ENCODE measurements around the gene ARL9. TPM values are rescaled to one million over a fixed set of nuclear protein-coding genes. Genes with fewer than 3 reads are reported as not detected.
A peak's percentile ranks its signal among the peaks of the same experiment; 100 is the strongest.

The ARL9 gene
- total and polyA plus RNA-seq, 9 of the 15 experiments (the other 6 are each of a cell fraction or from before 2014, with no cell fraction given): 0.10 to 0.15 (median 0.11) TPM; not detected in 6

- TF ChIP-seq IRF9 (tag; IDR thresholded peaks at IDR 0.05): no peak
- TF ChIP-seq NCOR1 (IDR thresholded peaks at IDR 0.05): peak; percentile 83
- TF ChIP-seq DEAF1 (CRISPR knock-in tag; IDR thresholded peaks at IDR 0.05): no peak
- TF ChIP-seq SIN3A (IDR thresholded peaks at IDR 0.05; ENCODE audit: borderline replicate concordance in 2 of 2, control insufficient read depth in 1 of 2, low read depth in 2 of 2, low read length in 2 of 2): no peak
- peak; percentile 86 for TF ChIP-seq TEAD4 (IDR thresholded peaks at IDR 0.05; ENCODE audit: low read length)
- no peak for TF ChIP-seq TEAD4 (CRISPR knock-in tag; IDR thresholded peaks at IDR 0.05; ENCODE audit: borderline replicate concordance)
- TF ChIP-seq PPARD (CRISPR knock-in tag; IDR thresholded peaks at IDR 0.05): no peak
- no peak for TF ChIP-seq ZNF696 (CRISPR knock-in tag; conservative IDR thresholded peaks at IDR 0.05)
- no peak for TF ChIP-seq ZC3H8 (IDR thresholded peaks at IDR 0.05)
- TF ChIP-seq PHTF2 (CRISPR knock-in tag; IDR thresholded peaks at IDR 0.05): no peak
- no peak for TF ChIP-seq NFRKB (IDR thresholded peaks at IDR 0.05; ENCODE audit: low read depth)
- TF ChIP-seq RERE (CRISPR knock-in tag; IDR thresholded peaks at IDR 0.05; ENCODE audit: borderline replicate concordance): no peak
- no peak for TF ChIP-seq KLF6 (CRISPR knock-in tag; IDR thresholded peaks at IDR 0.05; ENCODE audit: borderline replicate concordance)
- TF ChIP-seq TAF1 (IDR thresholded peaks at IDR 0.05; ENCODE audit: control insufficient read depth, extremely low read depth, insufficient read depth, low read length, severe bottlenecking): no peak
- no peak; a peak in 1 of 4 replicates for TF ChIP-seq TBL1XR1 (IDR thresholded peaks at IDR 0.05; ENCODE audit: low read length in 2 of 2)
- no peak for TF ChIP-seq HMG20A (CRISPR knock-in tag; conservative IDR thresholded peaks at IDR 0.05)
- TF ChIP-seq FIP1L1 (IDR thresholded peaks at IDR 0.05; ENCODE audit: low read depth, low read length, poor library complexity, severe bottlenecking): no peak
- no peak for TF ChIP-seq ZNF785 (CRISPR knock-in tag; IDR thresholded peaks at IDR 0.05)
- TF ChIP-seq SMARCE1 (IDR thresholded peaks at IDR 0.05): peak; percentile 71
- no peak for TF ChIP-seq KAT7 (CRISPR knock-in tag; IDR thresholded peaks at IDR 0.05; ENCODE audit: borderline replicate concordance)
- TF ChIP-seq LCOR (CRISPR knock-in tag; IDR thresholded peaks at IDR 0.05): no peak
- no peak for TF ChIP-seq HNRNPLL (IDR thresholded peaks at IDR 0.05; ENCODE audit: low read depth, low read length, poor library complexity, severe bottlenecking)
- TF ChIP-seq ZNF408 (CRISPR knock-in tag; IDR thresholded peaks at IDR 0.05; ENCODE audit: low read depth): no peak
Observed at GRCh38 chr4:56513517-56513916, 7.9 kb downstream of the ARL9 start (continued).

Data from K562 (cell line).